ENCODE results near the gene ATRIP.

ATRIP gene

DNA sequence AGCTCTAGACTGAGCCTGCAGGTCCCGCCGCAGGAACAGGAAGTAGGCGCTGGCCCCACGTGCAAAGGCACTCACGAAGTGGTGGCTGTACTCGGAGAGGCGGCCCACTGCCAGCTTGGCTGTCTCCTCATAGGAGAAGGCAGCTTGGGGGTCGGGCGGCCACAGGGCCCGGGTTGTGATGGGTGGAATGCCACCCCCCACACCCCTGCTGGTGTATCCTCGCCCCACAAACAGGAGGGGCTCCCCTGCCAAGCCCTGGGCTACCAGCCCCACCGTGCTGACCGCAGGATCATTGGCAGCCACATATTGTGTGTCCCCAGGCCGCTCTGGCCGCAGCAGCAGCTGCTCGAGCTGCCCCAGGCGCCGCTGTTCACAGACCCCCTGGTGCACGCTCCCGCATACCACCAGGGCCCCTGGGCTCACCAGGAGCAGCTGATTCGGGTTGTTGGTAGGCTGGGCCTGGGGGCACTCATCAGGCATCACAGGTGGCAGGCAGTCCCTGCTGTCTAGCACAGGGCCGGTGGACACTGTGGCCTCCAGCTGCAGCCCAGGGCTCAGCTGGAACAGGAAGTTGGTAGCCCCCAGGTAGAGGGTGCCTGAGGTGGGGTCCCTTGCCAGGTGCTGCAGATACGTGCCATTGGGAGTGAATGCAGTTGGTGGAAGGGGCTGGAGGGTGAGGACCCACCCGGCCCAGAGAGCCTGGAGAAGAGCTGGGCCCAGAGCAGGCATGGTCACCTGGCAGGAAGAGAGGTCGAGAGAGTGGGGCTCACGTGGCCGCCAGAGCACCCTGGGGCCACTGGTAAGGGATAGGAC is 22.4 kb upstream of the ATRIP start:
- WGBS (ENCODE audit: insufficient coverage, insufficient read length) = no CpG with 5 or more reads among the region's 27 CpGs
- Histone ChIP-seq H3K4me1 (ENCODE audit: control insufficient read depth, insufficient read depth, low read length) (peaks cover 4% of the 10 kb centered on the region), H3K9me3 (ENCODE audit: control insufficient read depth, insufficient read depth, low read length) (no peaks in the 10 kb centered on the region), H3K27me3 (ENCODE audit: control insufficient read depth, insufficient read depth, low read length) (no peaks in the 10 kb centered on the region), H3K36me3 (ENCODE audit: control insufficient read depth, insufficient read depth, low read length) (peaks cover 28% of the 10 kb centered on the region), H3K27ac (ENCODE audit: low read length) (no peak overlapping the region), H3K4me3 (ENCODE audit: low read length) (no peak overlapping the region)
- no peak for DNase-seq (ENCODE audit: low read depth, low spot score)

DNA sequence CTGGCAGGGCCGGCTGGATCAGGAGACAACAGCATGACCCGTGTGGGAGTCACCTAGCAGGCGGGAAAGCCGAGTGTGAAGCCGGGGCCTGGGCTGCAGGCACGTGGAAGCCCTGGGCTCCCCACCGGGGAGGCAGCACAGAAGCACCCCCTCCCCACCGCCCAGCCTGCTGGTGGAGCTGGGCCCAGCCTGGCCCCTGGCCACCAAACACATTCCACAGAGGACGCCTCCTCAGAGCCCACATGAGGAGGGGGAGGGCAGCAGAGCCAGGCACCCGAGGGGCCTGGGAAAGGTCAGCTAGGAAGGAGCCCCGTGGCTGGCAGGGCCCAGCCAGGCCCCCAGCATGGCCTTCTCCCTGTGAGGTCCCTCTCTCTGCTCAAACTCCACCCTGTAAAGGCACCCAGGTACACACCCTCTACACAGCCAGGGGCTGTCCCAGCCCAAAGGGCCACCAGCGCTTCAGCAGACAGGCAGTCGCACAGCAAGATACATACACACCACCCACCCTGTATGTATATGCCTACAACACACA is 21.2 kb upstream of the ATRIP start:
- Histone ChIP-seq H3K27ac (ENCODE audit: low read length) (no peak overlapping the region), H3K9me3 (ENCODE audit: control insufficient read depth, insufficient read depth, low read length) (no peaks in the 10 kb centered on the region), H3K4me3 (ENCODE audit: low read length) (no peak overlapping the region), H3K36me3 (ENCODE audit: control insufficient read depth, insufficient read depth, low read length) (peaks cover 18% of the 10 kb centered on the region), H3K27me3 (ENCODE audit: control insufficient read depth, insufficient read depth, low read length) (no peaks in the 10 kb centered on the region), H3K4me1 (ENCODE audit: control insufficient read depth, insufficient read depth, low read length) (peaks cover 5% of the 10 kb centered on the region)
- DNase-seq (ENCODE audit: low read depth, low spot score) = no peak
- WGBS (ENCODE audit: insufficient coverage, insufficient read length) = no CpG with 5 or more reads among the region's 13 CpGs

DNA sequence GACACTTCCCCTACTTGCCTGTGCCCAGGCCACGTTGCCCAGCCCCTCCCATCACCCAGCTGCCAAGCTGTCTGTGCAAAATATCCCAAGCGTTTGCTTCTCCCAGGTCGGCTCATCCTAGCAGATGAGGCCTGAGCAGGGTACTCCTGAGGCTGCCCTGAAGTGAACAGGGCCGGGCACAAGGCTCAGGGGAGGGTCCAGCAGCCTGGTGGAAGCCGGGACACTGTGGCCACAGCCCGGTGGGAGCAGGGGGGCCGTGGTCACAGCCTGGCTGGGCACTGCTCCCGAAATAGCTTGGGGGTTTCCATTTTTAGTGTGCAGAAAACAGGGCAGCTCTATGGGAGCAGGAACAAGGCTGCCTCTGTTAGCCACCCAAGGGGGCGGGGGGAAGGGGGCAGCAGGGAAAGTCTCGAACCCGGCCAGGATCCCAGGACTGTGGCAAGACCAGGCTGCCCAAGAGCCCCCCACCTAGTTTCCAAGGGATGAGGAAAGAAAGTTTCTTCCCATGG is 20.1 kb upstream of the ATRIP start:
- Histone ChIP-seq H3K4me1 (ENCODE audit: control insufficient read depth, insufficient read depth, low read length) (peaks cover 11% of the 10 kb centered on the region), H3K4me3 (ENCODE audit: low read length) (no peak overlapping the region), H3K27me3 (ENCODE audit: control insufficient read depth, insufficient read depth, low read length) (no peaks in the 10 kb centered on the region), H3K27ac (ENCODE audit: low read length) (no peak overlapping the region), H3K36me3 (ENCODE audit: control insufficient read depth, insufficient read depth, low read length) (peaks cover 12% of the 10 kb centered on the region), H3K9me3 (ENCODE audit: control insufficient read depth, insufficient read depth, low read length) (no peaks in the 10 kb centered on the region)
- WGBS (ENCODE audit: insufficient coverage, insufficient read length) = no CpG with 5 or more reads among the region's 11 CpGs
- DNase-seq (ENCODE audit: low read depth, low spot score) = no peak

DNA sequence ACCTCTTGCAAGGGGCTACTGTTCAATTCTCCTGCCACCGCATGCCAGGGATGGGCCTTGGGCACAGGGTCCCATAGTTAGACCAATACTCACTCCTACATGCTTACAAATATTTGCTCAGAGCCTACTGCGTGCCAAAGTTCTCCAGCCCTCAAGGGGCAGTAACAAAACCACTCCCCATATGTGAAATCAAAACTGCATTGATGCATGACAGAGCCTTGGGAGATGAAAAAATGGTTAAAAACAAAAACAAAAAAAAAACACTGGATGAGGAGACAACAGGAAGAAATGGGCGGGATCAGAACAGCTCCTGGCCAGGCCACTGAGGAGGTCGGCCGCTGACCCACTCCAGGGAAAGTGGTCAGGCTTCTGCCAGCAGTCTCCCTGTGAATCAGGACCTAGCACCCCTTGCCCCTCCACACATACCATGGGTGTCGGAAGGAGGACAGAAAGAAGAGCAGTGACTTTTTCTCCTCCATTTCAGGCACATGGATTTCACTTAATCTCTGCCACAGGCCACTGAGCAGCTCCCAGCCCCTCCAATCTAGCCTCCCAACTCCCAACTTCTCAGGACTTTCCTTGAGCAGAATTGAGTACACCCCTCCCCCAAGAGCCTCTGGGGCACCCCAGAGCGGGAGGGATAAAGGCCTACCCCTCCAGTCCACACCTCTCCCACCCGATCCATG is 19.4 kb upstream of the ATRIP start:
- DNase-seq (ENCODE audit: low read depth, low spot score) = no peak
- H3K27ac ChIP-seq (ENCODE audit: low read length) = no peak overlapping the region
- WGBS (ENCODE audit: insufficient coverage, insufficient read length) = no CpG with 5 or more reads among the region's 8 CpGs

DNA sequence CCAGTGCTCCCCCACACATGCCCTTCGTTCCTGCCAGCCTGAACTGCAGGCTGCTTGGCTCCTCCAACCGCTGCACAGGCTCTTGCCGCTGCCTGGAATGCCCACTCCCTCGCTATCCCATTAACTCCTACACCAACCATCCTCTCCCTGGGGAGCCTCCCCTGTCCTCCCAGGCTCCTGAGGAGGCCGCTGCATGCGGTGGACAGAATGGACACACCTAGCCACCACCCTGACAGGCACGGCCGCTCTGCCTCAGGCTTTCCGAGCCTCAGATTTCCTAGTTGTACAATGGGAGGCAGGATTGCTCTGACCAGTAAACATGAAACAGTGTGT is 18.9 kb upstream of the ATRIP start:
- no peak overlapping the region for H3K4me3 ChIP-seq (ENCODE audit: low read length)
- no peak for DNase-seq (ENCODE audit: low read depth, low spot score)
- no peaks in the 10 kb centered on the region for H3K9me3 ChIP-seq (ENCODE audit: control insufficient read depth, insufficient read depth, low read length)
- no peak overlapping the region for H3K27ac ChIP-seq (ENCODE audit: low read length)
- peaks cover 11% of the 10 kb centered on the region for H3K4me1 ChIP-seq (ENCODE audit: control insufficient read depth, insufficient read depth, low read length)
- WGBS (ENCODE audit: insufficient coverage, insufficient read length) = no CpG with 5 or more reads among the region's 9 CpGs
- no peaks in the 10 kb centered on the region for H3K27me3 ChIP-seq (ENCODE audit: control insufficient read depth, insufficient read depth, low read length)
- H3K36me3 ChIP-seq (ENCODE audit: control insufficient read depth, insufficient read depth, low read length) = peaks cover 17% of the 10 kb centered on the region

More for the DNA sequence above, 19.4 kb upstream of the ATRIP start:
- Histone ChIP-seq H3K36me3 (ENCODE audit: control insufficient read depth, insufficient read depth, low read length) (peaks cover 12% of the 10 kb centered on the region), H3K4me3 (ENCODE audit: low read length) (no peak overlapping the region), H3K9me3 (ENCODE audit: control insufficient read depth, insufficient read depth, low read length) (no peaks in the 10 kb centered on the region), H3K4me1 (ENCODE audit: control insufficient read depth, insufficient read depth, low read length) (peaks cover 11% of the 10 kb centered on the region), H3K27me3 (ENCODE audit: control insufficient read depth, insufficient read depth, low read length) (no peaks in the 10 kb centered on the region)

DNA sequence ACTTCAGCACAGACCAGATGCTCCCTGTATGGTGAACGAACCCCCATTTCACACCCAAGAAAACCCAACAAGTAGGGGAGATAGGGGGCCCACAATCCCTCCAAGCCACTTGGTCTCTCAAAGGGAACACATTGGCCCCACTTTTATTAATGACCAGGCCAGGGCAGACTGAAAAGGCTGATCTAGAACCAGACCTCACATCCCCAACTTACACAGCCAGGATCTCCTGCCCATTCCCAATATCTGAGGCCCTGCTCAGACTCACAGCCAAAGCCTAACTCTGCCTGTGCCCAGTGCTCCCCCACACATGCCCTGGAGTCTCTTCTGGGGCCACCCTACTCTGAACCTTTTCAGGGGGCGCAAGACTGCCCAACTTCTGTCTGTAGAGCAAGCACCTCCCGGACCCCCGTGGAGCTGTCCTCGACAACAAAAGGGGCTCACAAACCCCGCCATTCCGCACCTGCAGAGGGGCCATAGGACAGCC is 18.4 kb upstream of the ATRIP start:
- no peak overlapping the region for H3K27ac ChIP-seq (ENCODE audit: low read length)
- H3K27me3 ChIP-seq (ENCODE audit: control insufficient read depth, insufficient read depth, low read length) = no peaks in the 10 kb centered on the region
- H3K4me3 ChIP-seq (ENCODE audit: low read length) = peak overlapping the region; percentile 74; the same call in 1 of the 2 replicates
- peaks cover 13% of the 10 kb centered on the region for H3K4me1 ChIP-seq (ENCODE audit: control insufficient read depth, insufficient read depth, low read length)
- no CpG with 5 or more reads among the region's 7 CpGs for WGBS (ENCODE audit: insufficient coverage, insufficient read length)
- no peaks in the 10 kb centered on the region for H3K9me3 ChIP-seq (ENCODE audit: control insufficient read depth, insufficient read depth, low read length)
- H3K36me3 ChIP-seq (ENCODE audit: control insufficient read depth, insufficient read depth, low read length) = peaks cover 18% of the 10 kb centered on the region
- DNase-seq (ENCODE audit: low read depth, low spot score) = no peak

DNA sequence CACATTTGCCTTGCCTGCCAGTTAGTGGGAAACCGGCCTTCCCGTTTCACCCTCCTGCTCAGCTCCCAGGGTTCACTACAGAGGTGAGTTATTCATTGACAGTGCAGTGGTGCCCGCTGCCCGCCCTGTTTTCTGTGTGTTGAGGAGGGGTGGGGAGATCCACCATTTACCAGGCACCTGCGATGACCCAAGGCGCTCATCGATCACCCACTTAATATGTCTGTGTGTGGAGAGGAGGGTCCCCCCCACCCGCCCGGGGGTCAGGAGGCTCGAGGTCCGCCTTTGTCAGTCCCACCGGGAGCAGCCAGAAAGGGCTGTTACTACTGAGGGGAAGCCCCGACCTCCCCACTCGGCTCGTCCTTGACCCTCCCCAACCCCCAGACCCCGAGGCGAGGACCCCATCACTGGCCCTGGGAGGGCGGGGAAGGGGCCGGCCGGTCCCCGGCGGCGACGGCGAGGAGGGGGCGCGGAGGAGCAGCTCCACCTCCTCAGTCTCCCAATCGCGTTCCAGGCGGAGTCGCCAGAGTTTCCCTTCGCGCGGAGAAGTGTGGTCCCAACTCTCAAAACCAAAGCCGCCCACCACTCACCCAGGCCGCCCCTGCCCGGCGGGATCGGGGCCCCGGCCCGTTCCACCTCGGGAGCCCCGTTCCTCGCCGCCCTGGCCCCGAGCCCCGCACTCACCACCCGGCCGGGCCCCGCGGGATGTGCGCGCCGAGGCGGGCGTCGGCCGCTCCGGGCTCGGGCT is 17.8 kb upstream of the ATRIP start:
- Histone ChIP-seq H3K4me3 (ENCODE audit: low read length) (peak overlapping the region; percentile 74), H3K27me3 (ENCODE audit: control insufficient read depth, insufficient read depth, low read length) (no peaks in the 10 kb centered on the region), H3K4me1 (ENCODE audit: control insufficient read depth, insufficient read depth, low read length) (peaks cover 14% of the 10 kb centered on the region), H3K36me3 (ENCODE audit: control insufficient read depth, insufficient read depth, low read length) (peaks cover 18% of the 10 kb centered on the region), H3K27ac (ENCODE audit: low read length) (no peak overlapping the region), H3K9me3 (ENCODE audit: control insufficient read depth, insufficient read depth, low read length) (no peaks in the 10 kb centered on the region)
- no CpG with 5 or more reads among the region's 60 CpGs for WGBS (ENCODE audit: insufficient coverage, insufficient read length)
- no peak for DNase-seq (ENCODE audit: low read depth, low spot score)

DNA sequence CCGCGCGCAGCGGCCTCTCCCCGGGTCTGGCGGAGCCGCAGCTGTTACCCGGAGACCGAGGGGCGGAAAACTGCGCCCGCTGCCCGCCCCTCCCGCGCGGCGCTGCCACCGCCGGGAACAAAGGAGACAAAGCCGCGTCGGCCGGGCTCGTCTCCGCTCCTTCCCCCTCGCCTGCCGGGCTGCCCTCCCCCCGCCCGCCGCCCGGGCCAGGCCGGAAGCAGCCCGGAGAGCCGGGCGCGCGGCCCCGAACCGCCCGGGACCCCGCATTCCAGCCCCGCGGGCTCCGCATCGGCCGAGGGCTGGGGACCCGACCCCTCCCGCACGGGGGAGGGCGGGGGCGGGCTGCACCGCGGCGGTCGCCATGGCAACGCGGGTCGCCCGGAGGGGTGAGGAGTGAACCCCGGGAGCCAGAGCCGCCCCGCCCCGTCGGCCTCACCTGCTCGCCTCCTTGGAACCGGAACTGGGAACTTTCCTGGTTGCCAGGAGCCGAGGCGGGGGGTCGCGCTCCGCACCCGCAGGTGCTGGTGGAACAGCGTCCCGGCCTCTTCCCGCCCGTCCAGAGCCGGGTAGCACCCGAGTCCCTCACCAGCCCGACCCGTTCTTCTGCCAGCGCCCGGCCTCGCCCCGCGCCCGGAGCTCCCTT is 17.1 kb upstream of the ATRIP start:
- no peak overlapping the region for H3K27ac ChIP-seq (ENCODE audit: low read length)
- peak overlapping the region; percentile 74; the same call in 1 of the 2 replicates for H3K4me3 ChIP-seq (ENCODE audit: low read length)
- peaks cover 13% of the 10 kb centered on the region for H3K4me1 ChIP-seq (ENCODE audit: control insufficient read depth, insufficient read depth, low read length)
- H3K27me3 ChIP-seq (ENCODE audit: control insufficient read depth, insufficient read depth, low read length) = no peaks in the 10 kb centered on the region
- H3K36me3 ChIP-seq (ENCODE audit: control insufficient read depth, insufficient read depth, low read length) = peaks cover 14% of the 10 kb centered on the region; the same call in 1 of the 2 replicates
- WGBS (ENCODE audit: insufficient coverage, insufficient read length) = no CpG with 5 or more reads among the region's 86 CpGs
- no peaks in the 10 kb centered on the region for H3K9me3 ChIP-seq (ENCODE audit: control insufficient read depth, insufficient read depth, low read length)
- DNase-seq (ENCODE audit: low read depth, low spot score) = no peak

DNA sequence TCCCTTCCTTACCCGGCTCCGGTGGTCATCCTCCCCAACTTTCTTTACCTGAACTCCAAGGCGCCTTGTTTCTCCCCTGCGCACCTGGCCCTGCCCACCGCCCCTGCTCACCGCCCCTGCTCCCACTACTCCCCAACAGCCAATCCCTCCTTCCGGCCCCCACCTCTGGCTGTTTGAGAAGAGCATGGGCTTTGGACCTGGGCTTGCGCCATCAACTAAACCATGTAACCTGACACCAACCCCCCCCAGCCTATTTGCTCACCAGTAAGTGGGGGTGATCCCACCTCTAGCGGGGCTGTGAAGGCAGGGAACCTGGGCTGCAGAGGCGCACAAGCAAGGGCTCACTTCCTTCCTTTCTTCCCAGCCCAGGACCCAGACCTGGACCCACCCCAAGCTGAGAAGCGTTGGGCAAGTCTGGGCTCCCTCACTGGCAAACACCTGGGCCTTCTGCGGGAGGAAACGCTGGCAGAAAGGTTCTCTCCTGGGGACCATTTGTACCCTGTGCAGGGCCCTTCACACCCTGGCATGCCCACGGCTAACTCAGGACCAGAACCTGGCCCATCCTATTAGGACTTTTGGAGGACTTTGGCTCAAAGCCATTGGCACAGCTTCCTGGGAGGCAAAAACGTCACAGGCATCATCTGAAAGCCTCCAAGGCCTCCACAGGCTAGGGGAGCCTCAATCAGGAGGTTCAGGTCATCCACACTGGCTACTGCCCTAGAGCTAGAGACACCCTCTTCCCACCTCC is 16.4 kb upstream of the ATRIP start, which contains the start of gene PLXNB1:
PLXNB1 (minus strand) TSS at position 127 of the 748 bp plus-strand sequence. CDS start 5,475 bp downstream, outside the sequence.
- WGBS (ENCODE audit: insufficient coverage, insufficient read length) = no CpG with 5 or more reads among the region's 15 CpGs
- DNase-seq (ENCODE audit: low read depth, low spot score) = peak; percentile 84
- H3K27ac ChIP-seq (ENCODE audit: low read length) = no peak within 1 kb of the TSS

More for the DNA sequence above, 16.4 kb upstream of the ATRIP start, which contains the start of gene PLXNB1:
- peaks cover 13% of the 10 kb centered on the region; the same call in 1 of the 2 replicates for H3K36me3 ChIP-seq (ENCODE audit: control insufficient read depth, insufficient read depth, low read length)
- H3K27me3 ChIP-seq (ENCODE audit: control insufficient read depth, insufficient read depth, low read length) = no peaks in the 10 kb centered on the region
- peaks cover 13% of the 10 kb centered on the region for H3K4me1 ChIP-seq (ENCODE audit: control insufficient read depth, insufficient read depth, low read length)
- no peaks in the 10 kb centered on the region for H3K9me3 ChIP-seq (ENCODE audit: control insufficient read depth, insufficient read depth, low read length)
- H3K4me3 ChIP-seq (ENCODE audit: low read length) = peak within 1 kb of the TSS; percentile 74; the same call in 1 of the 2 replicates
